Astrocyte (in vitro differentiated cells and primary cell): Measurements from ENCODE around the gene EYS.

Source experiments
- EZH2 ChIP-seq: IDR thresholded peaks from 2 replicates; pipeline ENCODE4 v1.6.1; 2012; ENCODE audit warnings: mild to moderate bottlenecking, low read length, inconsistent platforms; ENCODE audit not compliant: insufficient read depth
- TF ChIP-seq, protein P1 (sequence below): IDR thresholded peaks from 2 replicates; pipeline ENCODE4 v1.5.1; 2011; ENCODE audit warnings: low read depth, mild to moderate bottlenecking, inconsistent platforms, low read length, moderate library complexity; ENCODE audit not compliant: insufficient read depth

DNA sequence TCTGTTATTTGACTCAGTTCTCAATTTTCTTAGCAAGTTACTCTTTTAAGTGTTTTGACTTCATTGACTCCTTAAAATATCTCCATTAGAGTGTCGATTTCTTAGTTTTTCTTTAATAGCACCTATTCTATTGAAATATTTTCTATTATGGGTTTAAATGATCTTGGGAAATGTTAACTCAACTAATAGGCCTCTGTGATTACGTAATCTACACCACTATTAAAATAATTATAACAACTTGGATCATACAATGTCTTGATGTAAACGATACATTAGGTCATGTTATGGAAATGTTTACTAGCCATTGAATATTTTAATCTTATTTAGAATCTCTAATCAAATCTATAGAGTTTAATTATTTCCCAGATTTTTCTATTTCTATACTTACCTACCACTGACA is 550.0 kb downstream of the EYS start:
- TF ChIP-seq, protein P1, sequence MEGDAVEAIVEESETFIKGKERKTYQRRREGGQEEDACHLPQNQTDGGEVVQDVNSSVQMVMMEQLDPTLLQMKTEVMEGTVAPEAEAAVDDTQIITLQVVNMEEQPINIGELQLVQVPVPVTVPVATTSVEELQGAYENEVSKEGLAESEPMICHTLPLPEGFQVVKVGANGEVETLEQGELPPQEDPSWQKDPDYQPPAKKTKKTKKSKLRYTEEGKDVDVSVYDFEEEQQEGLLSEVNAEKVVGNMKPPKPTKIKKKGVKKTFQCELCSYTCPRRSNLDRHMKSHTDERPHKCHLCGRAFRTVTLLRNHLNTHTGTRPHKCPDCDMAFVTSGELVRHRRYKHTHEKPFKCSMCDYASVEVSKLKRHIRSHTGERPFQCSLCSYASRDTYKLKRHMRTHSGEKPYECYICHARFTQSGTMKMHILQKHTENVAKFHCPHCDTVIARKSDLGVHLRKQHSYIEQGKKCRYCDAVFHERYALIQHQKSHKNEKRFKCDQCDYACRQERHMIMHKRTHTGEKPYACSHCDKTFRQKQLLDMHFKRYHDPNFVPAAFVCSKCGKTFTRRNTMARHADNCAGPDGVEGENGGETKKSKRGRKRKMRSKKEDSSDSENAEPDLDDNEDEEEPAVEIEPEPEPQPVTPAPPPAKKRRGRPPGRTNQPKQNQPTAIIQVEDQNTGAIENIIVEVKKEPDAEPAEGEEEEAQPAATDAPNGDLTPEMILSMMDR: no peak
- no peak for TF ChIP-seq EZH2
